HUES64 (cell line): ENCODE data around the gene UNC13C.

Experiments
- H3K27ac ChIP-seq: 2 replicates; pipeline ENCODE4 v1.7.0; 2013; ENCODE audit warnings: low read depth, low read length, inconsistent platforms
- H3K27me3 ChIP-seq: 2 replicates; pipeline ENCODE4 v1.6.1; 2013; ENCODE audit warnings: mild to moderate bottlenecking, low read length; ENCODE audit not compliant: insufficient read depth
- H3K36me3 ChIP-seq: 2 replicates; pipeline ENCODE4 v1.6.1; 2013; ENCODE audit warnings: mild to moderate bottlenecking, low read length; ENCODE audit not compliant: insufficient read depth
- H3K4me1 ChIP-seq: 2 replicates; pipeline ENCODE4 v1.6.1; 2013; ENCODE audit warnings: mild to moderate bottlenecking, low read length, moderate library complexity; ENCODE audit not compliant: insufficient read depth
- H3K4me3 ChIP-seq: 2 replicates; pipeline ENCODE4 v1.5.1; 2013; ENCODE audit warnings: mild to moderate bottlenecking, low read length, moderate library complexity
- H3K9ac ChIP-seq: 2 replicates; pipeline ENCODE4 v1.6.1; 2013; ENCODE audit warnings: mild to moderate bottlenecking, low read depth, low read length
- H3K9me3 ChIP-seq: 2 replicates; pipeline ENCODE4 v1.6.1; 2013; ENCODE audit warnings: low read depth, low read length; ENCODE audit not compliant: insufficient read depth
- WGBS: fragments of 150-250, 120-280 bp; methylation state at CpG from one replicate; pipeline ENCODE4 v1.1.7; 2013; ENCODE audit warnings: missing lambda C conversion rate; 5-methylcytosine and 5-hydroxymethylcytosine counted together

Gene UNC13C

DNA sequence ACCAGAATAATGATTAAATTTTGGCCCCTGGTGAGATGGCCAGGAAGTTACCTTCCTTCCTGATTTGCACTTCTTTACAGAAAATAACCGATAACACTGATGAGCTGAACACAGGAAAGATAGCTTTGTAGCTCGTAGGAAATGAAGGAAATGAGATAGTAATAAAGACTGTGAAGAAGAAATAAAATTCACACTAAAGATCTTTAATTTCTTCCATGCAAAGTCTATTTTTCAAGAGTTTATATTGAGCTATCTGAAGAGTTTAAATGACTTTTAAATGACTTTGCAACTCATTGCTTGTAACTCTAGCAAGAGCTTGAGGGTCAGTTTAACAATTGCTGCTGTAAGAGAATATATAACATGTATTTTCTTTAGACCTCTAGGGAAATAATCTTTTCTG lies 543.0 kb downstream of the UNC13C start:
- Histone ChIP-seq H3K4me3 (no peak overlapping the region), H3K9me3 (no peaks in the 10 kb centered on the region), H3K27ac (no peak overlapping the region), H3K36me3 (no peaks in the 10 kb centered on the region), H3K9ac (no peak overlapping the region), H3K4me1 (no peaks in the 10 kb centered on the region), H3K27me3 (no peaks in the 10 kb centered on the region)
- 100% methylated on average over 1 of the region's 2 CpGs for WGBS

DNA sequence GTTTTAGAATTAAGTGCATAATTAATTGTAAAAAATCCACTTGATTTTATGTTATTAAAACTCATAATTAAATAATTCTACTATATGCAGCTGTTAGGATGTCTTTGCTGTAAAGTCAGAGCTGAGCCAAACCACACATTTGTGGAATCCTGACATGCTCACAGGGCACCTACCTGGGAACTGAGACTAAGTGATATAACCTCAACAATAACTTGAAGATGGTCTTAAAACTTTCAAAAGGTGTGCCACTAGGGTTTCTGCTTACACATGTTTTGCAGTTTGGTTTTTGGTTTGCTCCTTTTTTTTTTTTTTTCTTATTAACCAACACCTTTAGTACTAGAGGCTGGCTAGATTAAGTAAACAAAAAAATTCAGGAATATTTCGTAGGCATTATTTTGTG lies 549.8 kb downstream of the UNC13C start:
- H3K4me1 ChIP-seq = peaks cover 5% of the 10 kb centered on the region; the same call in 1 of the 2 replicates
- no peaks in the 10 kb centered on the region for H3K27me3 ChIP-seq
- H3K36me3 ChIP-seq = no peaks in the 10 kb centered on the region
- H3K9me3 ChIP-seq = no peaks in the 10 kb centered on the region
- H3K9ac ChIP-seq = no peak overlapping the region
- H3K27ac ChIP-seq = no peak overlapping the region
- no CpG with 5 or more reads among the region's 1 CpG for WGBS
- no peak overlapping the region for H3K4me3 ChIP-seq

DNA sequence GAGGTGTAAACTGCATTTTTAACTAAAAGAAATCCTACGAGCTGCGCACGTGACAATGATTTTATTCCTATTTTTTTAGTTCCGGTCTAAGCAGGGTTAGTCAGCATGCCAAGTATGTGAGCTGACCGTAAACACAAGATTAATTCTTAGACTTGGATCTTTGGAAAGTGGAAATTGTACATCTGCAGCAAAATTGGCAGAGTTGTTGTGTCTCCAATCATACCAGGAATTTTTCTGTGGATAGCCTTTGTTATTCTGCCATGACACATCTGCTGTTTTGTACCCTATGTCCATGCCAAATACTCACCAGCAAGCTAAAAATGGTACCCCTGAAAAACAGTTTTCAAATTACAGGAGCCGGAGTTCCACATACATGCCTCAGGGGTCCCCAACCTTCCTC lies 562.5 kb downstream of the UNC13C start:
- WGBS = 92% methylated on average over 6 of the region's 6 CpGs
- no peak overlapping the region for H3K4me3 ChIP-seq
- H3K27ac ChIP-seq = no peak overlapping the region
- H3K36me3 ChIP-seq = no peaks in the 10 kb centered on the region
- no peaks in the 10 kb centered on the region for H3K4me1 ChIP-seq
- H3K9me3 ChIP-seq = 0 out of 2 replicates have a peak, but pooled peaks cover 7% of the 10 kb centered on the region
- H3K27me3 ChIP-seq = no peaks in the 10 kb centered on the region
- no peak overlapping the region for H3K9ac ChIP-seq

DNA sequence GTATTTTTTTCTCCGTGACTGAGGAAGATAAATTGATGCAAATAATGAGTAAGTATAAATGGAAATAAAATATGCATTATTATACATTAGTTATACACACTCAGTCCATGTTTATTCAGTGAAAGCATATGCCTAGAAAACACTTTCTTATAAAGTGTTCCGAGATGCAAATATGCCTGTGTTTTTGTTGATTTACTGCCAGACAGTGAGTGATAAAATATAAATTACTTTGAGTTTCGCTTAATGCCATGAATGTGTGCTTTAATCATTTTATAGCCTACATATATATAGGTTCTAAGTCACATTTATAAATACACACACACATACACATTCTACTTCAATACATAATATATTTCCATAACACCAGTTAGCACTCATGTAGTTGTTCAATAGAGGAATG lies 569.2 kb downstream of the UNC13C start:
- no peak overlapping the region for H3K27ac ChIP-seq
- no peaks in the 10 kb centered on the region for H3K27me3 ChIP-seq
- no peak overlapping the region for H3K4me3 ChIP-seq
- no peak overlapping the region for H3K9ac ChIP-seq
- H3K36me3 ChIP-seq = no peaks in the 10 kb centered on the region
- no peaks in the 10 kb centered on the region for H3K9me3 ChIP-seq
- no peaks in the 10 kb centered on the region for H3K4me1 ChIP-seq
- no CpG with 5 or more reads among the region's 3 CpGs for WGBS

DNA sequence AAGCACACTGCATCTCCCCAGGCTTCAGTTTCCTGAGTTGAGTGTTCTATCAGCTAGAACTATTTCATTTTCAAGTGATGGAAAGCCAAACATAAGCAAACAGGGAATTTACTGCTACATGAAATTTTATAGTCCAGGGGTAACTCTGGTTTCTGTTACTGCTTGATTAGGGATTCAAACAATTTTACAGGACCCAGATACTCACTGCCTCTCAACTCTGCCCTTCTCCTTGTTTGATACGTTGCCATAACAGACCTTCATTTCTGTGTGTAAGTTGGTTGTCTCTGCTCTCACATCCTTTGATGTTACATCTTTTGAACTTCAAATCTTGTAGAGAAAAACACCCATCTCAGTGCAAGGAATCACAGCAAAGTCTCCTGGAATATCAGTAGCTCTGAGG lies 572.7 kb downstream of the UNC13C start:
- Histone ChIP-seq H3K9me3 (no peaks in the 10 kb centered on the region), H3K4me3 (no peak overlapping the region), H3K27ac (no peak overlapping the region), H3K9ac (no peak overlapping the region), H3K4me1 (no peaks in the 10 kb centered on the region), H3K36me3 (no peaks in the 10 kb centered on the region), H3K27me3 (no peaks in the 10 kb centered on the region)
- WGBS = 75% methylated on average over 1 of the region's 1 CpG

DNA sequence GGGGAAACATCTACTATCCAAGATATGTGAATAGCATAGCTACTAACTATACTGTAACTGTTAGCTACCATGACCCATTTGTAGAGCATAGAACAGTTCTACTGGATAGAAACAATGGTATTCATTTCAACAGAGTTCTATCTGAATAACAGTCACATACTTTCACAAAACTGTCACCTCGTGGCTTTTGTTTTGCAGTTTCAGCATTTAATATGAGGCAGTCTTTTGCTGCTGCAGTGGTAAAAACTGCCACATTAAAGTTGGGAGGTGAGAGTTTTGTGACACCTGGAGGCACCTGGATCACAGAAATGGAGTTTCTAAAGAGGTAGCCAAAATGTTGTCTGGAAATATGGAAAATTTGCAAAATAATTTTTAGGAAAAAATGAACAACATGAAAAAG lies 578.0 kb downstream of the UNC13C start:
- H3K9ac ChIP-seq = no peak overlapping the region
- H3K27ac ChIP-seq = no peak overlapping the region
- no peak overlapping the region for H3K4me3 ChIP-seq
- H3K4me1 ChIP-seq = no peaks in the 10 kb centered on the region
- H3K36me3 ChIP-seq = no peaks in the 10 kb centered on the region
- WGBS = 75% methylated on average over 1 of the region's 1 CpG
- H3K9me3 ChIP-seq = no peaks in the 10 kb centered on the region
- no peaks in the 10 kb centered on the region for H3K27me3 ChIP-seq

DNA sequence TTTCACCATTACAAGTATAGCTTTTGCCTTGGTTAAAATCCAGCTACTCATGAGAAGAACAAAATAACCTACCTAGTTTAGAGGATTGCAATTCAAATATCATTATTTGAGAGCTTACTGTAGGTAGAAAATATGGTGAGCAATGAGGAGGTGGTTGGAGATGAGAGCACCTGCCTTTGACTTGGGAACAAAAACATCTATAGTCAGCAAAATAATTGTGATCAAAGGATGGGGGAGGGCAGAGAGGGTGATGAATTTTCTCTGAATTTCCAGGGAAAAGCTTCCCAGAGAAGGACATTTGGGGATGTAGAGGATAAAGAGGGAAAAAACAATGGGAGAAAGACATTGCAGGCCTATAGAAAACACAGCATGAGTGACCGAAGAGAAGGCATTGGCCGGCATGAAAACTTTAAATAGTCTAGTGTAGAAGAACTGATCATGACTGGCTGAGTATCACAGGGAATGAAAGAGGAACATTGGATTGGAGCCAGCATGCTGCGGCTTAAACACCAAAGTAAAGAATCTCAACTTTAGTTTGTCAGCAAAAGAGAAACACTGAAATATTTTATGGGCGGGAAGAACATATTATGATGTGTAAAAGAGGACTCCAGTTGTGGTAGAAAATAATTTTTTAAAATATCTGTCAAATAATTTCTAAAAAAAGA lies 581.3 kb downstream of the UNC13C start:
- WGBS = over 99% methylated on average over 3 of the region's 4 CpGs
- H3K9me3 ChIP-seq = no peaks in the 10 kb centered on the region
- H3K27ac ChIP-seq = no peak overlapping the region
- H3K9ac ChIP-seq = no peak overlapping the region
- no peak overlapping the region for H3K4me3 ChIP-seq
- H3K27me3 ChIP-seq = no peaks in the 10 kb centered on the region
- H3K4me1 ChIP-seq = no peaks in the 10 kb centered on the region
- H3K36me3 ChIP-seq = no peaks in the 10 kb centered on the region

DNA sequence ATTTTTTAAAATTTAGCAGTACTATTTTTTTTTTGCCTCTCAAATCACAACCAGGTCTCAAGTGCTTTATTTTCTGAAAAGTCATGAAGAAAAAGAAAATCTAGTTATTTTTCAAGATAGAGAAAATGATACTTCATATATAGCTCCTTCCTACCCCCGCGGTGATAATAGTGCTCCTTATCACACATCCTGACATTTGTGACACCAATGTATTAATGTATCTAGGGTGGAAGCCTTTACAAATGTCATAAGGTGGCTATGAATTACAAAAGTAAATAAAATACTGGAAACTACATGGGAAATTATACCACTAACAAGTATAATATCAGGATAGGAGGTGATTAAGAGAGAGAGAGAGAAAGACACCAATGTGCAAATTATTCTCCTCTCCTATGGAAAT lies 582.2 kb downstream of the UNC13C start:
- Histone ChIP-seq H3K4me1 (no peaks in the 10 kb centered on the region), H3K9me3 (no peaks in the 10 kb centered on the region), H3K27me3 (no peaks in the 10 kb centered on the region), H3K9ac (no peak overlapping the region), H3K27ac (no peak overlapping the region), H3K4me3 (no peak overlapping the region), H3K36me3 (no peaks in the 10 kb centered on the region)
- no CpG with 5 or more reads among the region's 2 CpGs for WGBS

DNA sequence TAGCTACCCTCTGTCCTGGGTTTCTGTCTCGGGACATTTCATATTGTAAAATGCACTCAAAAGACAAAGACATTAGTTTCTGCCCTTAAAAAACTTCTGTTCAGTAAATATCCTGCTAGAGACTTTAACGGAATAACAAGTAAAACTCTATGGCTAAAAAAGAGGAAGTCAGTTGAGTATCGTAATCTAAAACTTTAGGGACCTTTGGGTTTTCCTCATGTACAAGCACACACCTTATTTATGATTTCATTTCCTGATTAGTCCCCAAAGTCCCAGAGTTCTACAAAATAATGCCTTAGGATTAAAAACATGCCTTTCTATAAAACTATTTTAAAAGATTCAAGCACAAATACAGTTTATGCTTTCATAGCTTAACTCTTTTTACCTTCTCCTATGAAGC lies 585.9 kb downstream of the UNC13C start:
- H3K9me3 ChIP-seq = no peaks in the 10 kb centered on the region
- no peaks in the 10 kb centered on the region for H3K27me3 ChIP-seq
- WGBS = 91% methylated on average over 3 of the region's 3 CpGs

DNA sequence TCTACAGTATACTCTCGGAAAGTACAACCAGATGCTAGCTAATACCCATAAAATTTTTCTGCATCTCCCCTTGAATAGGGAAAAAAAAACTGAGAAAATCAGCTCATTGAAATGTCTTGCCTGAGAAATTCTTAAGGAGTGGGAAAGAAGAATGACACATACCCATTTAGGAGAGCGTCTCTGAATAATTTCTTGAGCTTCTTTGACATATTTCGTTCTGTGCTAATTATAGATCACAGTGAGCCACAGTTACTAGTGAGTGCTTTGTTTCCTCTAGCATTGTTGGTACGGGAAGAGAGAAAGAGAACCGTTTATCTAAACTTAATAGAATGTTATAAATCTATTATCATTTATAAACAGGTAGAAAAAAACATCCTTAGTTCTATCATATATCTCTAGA lies 588.4 kb downstream of the UNC13C start:
- H3K4me1 ChIP-seq = no peaks in the 10 kb centered on the region
- no peak overlapping the region for H3K4me3 ChIP-seq
- H3K9ac ChIP-seq = no peak overlapping the region
- 93% methylated on average over 3 of the region's 5 CpGs for WGBS
- no peak overlapping the region for H3K27ac ChIP-seq
- no peaks in the 10 kb centered on the region for H3K9me3 ChIP-seq
- no peaks in the 10 kb centered on the region for H3K27me3 ChIP-seq
- H3K36me3 ChIP-seq = no peaks in the 10 kb centered on the region

More for the DNA sequence above, 585.9 kb downstream of the UNC13C start:
- H3K4me1 ChIP-seq = no peaks in the 10 kb centered on the region
- no peak overlapping the region for H3K9ac ChIP-seq
- no peak overlapping the region for H3K4me3 ChIP-seq
- no peaks in the 10 kb centered on the region for H3K36me3 ChIP-seq
- no peak overlapping the region for H3K27ac ChIP-seq

DNA sequence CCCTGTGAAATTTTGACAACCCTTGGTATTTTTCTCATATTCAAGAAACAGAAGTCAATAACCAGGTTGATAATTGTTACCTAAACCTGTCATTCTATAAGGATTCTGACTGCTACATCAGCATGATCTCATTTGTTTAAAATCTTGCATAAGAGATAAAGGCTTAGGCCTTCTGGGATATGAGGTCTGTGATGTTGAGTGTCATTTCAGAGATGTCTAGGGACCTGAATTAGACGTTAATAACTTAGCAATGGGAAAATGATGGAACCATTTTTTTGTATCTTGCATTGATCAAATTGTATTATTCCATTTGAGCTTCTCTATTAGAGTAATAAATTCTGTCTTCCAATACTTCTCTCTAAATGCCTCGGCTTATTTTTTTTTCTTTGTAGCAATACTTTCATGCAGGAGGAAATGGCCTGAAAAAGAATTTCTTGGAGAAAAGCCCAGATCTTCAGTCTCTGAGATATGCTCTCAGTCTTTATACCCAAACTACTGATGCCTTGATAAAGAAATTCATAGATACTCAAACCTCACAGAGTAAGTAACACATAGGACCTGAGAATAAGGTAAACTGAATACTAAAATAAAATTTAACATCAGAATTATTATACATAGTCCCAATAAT lies 589.3 kb downstream of the UNC13C start:
- no peak overlapping the region for H3K4me3 ChIP-seq
- H3K27me3 ChIP-seq = no peaks in the 10 kb centered on the region
- no peak overlapping the region for H3K9ac ChIP-seq
- H3K36me3 ChIP-seq = no peaks in the 10 kb centered on the region
- no peaks in the 10 kb centered on the region for H3K4me1 ChIP-seq
- H3K27ac ChIP-seq = no peak overlapping the region
- 100% methylated on average over 1 of the region's 2 CpGs for WGBS
- no peaks in the 10 kb centered on the region for H3K9me3 ChIP-seq

DNA sequence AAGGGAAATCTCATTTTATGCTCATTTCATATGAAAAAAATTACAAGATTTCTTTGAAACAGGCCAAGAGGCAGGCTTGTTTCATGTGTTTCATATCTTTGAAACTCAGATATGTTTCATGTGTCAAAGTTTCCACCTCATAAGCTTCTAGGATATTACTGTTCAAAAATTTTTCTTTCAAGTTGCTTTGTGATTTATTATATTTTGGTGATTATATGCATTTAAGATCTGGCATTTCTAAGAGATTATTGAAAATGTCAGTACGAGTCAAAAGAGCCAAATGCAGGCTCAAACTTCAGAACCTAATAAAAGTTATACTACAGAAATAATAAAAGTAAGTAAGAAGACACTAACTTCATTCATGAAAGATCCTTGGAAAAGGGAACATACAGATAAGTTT lies 590.1 kb downstream of the UNC13C start:
- no CpG with 5 or more reads among the region's 1 CpG for WGBS
- no peaks in the 10 kb centered on the region for H3K36me3 ChIP-seq
- no peaks in the 10 kb centered on the region for H3K9me3 ChIP-seq
- no peaks in the 10 kb centered on the region for H3K27me3 ChIP-seq
- H3K27ac ChIP-seq = no peak overlapping the region
- no peak overlapping the region for H3K4me3 ChIP-seq
- H3K9ac ChIP-seq = no peak overlapping the region
- H3K4me1 ChIP-seq = no peaks in the 10 kb centered on the region
